ENCODE measurements around the gene VPS36.

Gene VPS36

DNA sequence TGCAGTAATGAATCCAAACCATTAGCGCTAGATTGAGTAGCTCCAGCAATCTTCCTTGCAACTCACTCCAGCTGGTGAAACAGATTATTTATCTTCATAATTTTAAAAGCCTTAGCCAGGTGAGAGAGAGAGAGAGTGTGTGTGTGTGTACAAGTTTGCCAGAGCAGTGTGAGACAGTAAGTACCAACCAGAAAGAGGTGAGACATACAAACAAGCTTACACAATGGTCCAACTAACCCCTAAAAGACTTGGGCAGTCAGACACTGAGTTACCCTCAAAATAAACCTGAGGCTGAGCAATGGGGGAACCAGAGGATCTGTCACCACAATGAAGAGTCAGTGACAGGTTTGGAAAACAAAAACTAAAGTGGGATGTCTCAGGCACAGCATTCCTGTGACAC, 36.4 kb downstream of the VPS36 start:
- TF ChIP-seq TAF1 (IDR thresholded peaks at IDR 0.05; ENCODE audit: borderline replicate concordance, insufficient read depth, low read length) (no peak), POLR2AphosphoS5 (IDR thresholded peaks at IDR 0.05; ENCODE audit: low read depth, low read length) (no peak), FOXP2 (optimal IDR thresholded peaks at IDR 0.05; ENCODE audit: borderline replicate concordance, extremely low read depth, extremely low read length, insufficient read depth) (no peak), SIN3A (IDR thresholded peaks at IDR 0.05; ENCODE audit: borderline replicate concordance, insufficient read depth, low read length) (no peak)
- TF ChIP-seq, protein P1, sequence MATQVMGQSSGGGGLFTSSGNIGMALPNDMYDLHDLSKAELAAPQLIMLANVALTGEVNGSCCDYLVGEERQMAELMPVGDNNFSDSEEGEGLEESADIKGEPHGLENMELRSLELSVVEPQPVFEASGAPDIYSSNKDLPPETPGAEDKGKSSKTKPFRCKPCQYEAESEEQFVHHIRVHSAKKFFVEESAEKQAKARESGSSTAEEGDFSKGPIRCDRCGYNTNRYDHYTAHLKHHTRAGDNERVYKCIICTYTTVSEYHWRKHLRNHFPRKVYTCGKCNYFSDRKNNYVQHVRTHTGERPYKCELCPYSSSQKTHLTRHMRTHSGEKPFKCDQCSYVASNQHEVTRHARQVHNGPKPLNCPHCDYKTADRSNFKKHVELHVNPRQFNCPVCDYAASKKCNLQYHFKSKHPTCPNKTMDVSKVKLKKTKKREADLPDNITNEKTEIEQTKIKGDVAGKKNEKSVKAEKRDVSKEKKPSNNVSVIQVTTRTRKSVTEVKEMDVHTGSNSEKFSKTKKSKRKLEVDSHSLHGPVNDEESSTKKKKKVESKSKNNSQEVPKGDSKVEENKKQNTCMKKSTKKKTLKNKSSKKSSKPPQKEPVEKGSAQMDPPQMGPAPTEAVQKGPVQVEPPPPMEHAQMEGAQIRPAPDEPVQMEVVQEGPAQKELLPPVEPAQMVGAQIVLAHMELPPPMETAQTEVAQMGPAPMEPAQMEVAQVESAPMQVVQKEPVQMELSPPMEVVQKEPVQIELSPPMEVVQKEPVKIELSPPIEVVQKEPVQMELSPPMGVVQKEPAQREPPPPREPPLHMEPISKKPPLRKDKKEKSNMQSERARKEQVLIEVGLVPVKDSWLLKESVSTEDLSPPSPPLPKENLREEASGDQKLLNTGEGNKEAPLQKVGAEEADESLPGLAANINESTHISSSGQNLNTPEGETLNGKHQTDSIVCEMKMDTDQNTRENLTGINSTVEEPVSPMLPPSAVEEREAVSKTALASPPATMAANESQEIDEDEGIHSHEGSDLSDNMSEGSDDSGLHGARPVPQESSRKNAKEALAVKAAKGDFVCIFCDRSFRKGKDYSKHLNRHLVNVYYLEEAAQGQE (IDR thresholded peaks at IDR 0.05; ENCODE audit: insufficient read depth in 1 of 2, low read depth in 2 of 2, low read length in 2 of 2), result no peak

DNA sequence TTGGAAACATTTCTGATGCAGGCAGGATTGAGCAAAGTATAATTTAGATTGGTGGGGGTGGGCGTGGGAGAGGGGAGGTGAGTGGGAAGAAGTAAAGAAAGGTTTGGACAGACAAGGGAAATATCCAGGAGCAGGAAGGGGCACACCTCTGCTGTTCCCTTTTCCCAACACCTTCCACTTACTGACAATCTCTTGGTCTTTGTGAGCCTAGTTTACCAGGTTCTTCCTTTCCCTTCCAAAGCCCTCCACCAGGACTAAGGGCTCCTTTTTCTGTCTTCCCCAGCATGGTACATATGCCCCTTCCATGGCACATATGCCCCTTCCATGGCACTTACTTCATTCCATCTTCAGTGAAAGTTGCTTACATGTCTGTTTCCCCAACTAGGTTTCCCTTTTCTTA, 38.3 kb downstream of the VPS36 start:
- TF ChIP-seq TAF1 (IDR thresholded peaks at IDR 0.05; ENCODE audit: borderline replicate concordance, insufficient read depth, low read length), result no peak
- TF ChIP-seq FOXP2 (optimal IDR thresholded peaks at IDR 0.05; ENCODE audit: borderline replicate concordance, extremely low read depth, extremely low read length, insufficient read depth), result no peak
- no peak for TF ChIP-seq SIN3A (IDR thresholded peaks at IDR 0.05; ENCODE audit: borderline replicate concordance, insufficient read depth, low read length)
- no peak for TF ChIP-seq POLR2AphosphoS5 (IDR thresholded peaks at IDR 0.05; ENCODE audit: low read depth, low read length)
- TF ChIP-seq, protein P1 (IDR thresholded peaks at IDR 0.05; ENCODE audit: insufficient read depth in 1 of 2, low read depth in 2 of 2, low read length in 2 of 2), result no peak

DNA sequence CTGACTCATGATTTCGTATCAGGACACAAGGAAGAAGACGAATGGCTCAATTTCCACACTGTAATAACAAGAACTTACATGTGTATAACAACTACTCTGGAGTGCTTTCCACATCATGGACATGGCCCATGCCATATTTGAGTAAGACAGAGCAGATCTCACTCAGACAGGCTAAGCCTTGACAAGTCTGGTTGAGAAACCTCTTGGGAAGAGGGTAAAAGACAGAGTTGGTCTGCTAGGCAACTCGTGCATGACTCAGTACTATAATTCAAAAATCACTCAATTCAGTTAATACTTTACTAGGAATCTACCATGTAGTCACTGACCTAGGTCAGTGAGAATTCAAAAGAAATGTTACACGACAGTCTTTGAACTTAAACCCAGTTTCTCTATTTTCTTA, 38.8 kb downstream of the VPS36 start:
- TF ChIP-seq, protein P1 (IDR thresholded peaks at IDR 0.05; ENCODE audit: insufficient read depth in 1 of 2, low read depth in 2 of 2, low read length in 2 of 2), result no peak
- TF ChIP-seq POLR2AphosphoS5 (IDR thresholded peaks at IDR 0.05; ENCODE audit: low read depth, low read length), result no peak
- TF ChIP-seq TAF1 (IDR thresholded peaks at IDR 0.05; ENCODE audit: borderline replicate concordance, insufficient read depth, low read length), result no peak
- no peak for TF ChIP-seq SIN3A (IDR thresholded peaks at IDR 0.05; ENCODE audit: borderline replicate concordance, insufficient read depth, low read length)
- TF ChIP-seq FOXP2 (optimal IDR thresholded peaks at IDR 0.05; ENCODE audit: borderline replicate concordance, extremely low read depth, extremely low read length, insufficient read depth), result no peak

DNA sequence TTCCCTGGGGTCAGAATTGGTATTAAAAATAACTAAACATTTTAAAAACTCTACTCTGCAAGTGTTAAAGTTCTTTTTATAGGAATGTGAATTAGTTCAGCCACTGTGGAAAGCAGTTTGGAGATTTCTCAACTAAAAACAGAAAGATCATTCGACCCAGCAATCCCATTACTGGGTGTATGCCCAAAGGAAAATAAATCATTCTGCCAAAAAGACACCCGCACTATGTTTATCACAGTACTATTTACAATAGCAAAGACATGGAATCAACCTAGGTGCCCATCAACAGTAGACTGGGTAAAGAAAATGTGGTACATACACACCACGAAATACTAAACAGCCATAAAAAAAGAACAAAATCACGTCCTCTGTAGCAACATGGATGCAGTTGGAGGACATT, 43.8 kb downstream of the VPS36 start:
- TF ChIP-seq POLR2AphosphoS5 (IDR thresholded peaks at IDR 0.05; ENCODE audit: low read depth, low read length), result no peak
- TF ChIP-seq FOXP2 (optimal IDR thresholded peaks at IDR 0.05; ENCODE audit: borderline replicate concordance, extremely low read depth, extremely low read length, insufficient read depth), result no peak
- no peak for TF ChIP-seq TAF1 (IDR thresholded peaks at IDR 0.05; ENCODE audit: borderline replicate concordance, insufficient read depth, low read length)
- TF ChIP-seq SIN3A (IDR thresholded peaks at IDR 0.05; ENCODE audit: borderline replicate concordance, insufficient read depth, low read length), result no peak
- TF ChIP-seq, protein P1 (IDR thresholded peaks at IDR 0.05; ENCODE audit: insufficient read depth in 1 of 2, low read depth in 2 of 2, low read length in 2 of 2), result no peak
